Measurements from ENCODE around the gene VSIG10. TPM values are rescaled to one million over a fixed set of nuclear protein-coding genes. Genes with fewer than 3 reads are reported as not detected.
A peak's percentile ranks its signal among the peaks of the same experiment; 100 is the strongest.

The VSIG10 gene
- total and polyA plus RNA-seq, 2 of the 13 experiments (the other 11 are each of a cell fraction or from before 2014, with no cell fraction given): 25.6 to 42.5 TPM

DNA sequence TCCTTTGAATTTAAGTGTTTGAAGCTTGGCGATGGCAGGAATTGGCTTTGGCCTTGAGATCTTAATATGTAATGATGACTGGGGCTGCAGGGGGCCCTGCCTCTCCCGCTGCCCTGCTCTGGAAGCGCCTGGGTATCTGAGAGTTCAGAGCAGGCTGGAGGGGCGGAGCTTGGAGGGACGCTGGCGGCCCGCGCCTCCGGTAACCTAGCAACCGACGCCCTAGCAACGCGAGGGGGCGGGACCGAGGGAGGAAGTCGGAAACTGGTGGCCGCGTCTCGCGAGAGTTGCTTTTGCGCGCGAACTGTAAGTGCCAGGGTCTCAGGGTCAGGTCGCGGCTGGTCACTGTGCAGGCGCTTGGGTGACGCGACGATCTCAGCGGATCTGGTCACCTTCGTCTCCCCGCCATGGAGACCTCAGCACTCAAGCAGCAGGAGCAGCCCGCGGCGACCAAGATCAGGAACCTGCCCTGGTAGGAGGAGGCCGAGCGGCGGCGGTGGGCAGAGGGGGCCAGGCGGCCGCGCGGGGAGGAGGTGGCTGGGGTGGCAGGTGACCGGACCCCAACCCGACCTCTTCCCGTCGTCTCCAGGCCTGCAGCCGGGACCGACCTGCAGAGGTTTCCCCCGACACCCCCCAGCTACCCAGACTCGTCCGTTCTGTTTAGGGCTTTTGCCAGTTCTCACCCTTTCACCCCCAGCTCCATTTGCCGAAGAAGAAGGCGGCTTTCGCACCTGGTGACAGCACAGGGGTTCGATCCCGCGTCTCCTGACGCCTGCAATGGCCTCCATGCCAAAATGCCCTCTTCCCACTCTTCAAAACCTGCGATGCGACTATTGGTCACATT is 87.2 kb downstream of the VSIG10 start, which contains the start of gene RFC5 (continued):
- TF ChIP-seq, protein P1, sequence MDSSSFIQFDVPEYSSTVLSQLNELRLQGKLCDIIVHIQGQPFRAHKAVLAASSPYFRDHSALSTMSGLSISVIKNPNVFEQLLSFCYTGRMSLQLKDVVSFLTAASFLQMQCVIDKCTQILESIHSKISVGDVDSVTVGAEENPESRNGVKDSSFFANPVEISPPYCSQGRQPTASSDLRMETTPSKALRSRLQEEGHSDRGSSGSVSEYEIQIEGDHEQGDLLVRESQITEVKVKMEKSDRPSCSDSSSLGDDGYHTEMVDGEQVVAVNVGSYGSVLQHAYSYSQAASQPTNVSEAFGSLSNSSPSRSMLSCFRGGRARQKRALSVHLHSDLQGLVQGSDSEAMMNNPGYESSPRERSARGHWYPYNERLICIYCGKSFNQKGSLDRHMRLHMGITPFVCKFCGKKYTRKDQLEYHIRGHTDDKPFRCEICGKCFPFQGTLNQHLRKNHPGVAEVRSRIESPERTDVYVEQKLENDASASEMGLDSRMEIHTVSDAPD (CRISPR knock-in tag; IDR thresholded peaks at IDR 0.05): no peak
- TF ChIP-seq KIAA2018 (CRISPR knock-in tag; IDR thresholded peaks at IDR 0.05; ENCODE audit: borderline replicate concordance) (no peak), KLF16 (CRISPR knock-in tag; IDR thresholded peaks at IDR 0.05) (peak in 1 of 2 experiments; percentile 90; a peak in 2 of 4 replicates), HOXA5 (CRISPR knock-in tag; IDR thresholded peaks at IDR 0.05) (0 out of 2 replicates have a peak, but pooled peaks have one; percentile 42), RARG (CRISPR knock-in tag; IDR thresholded peaks at IDR 0.05; ENCODE audit: low read depth) (no peak), ZSCAN30 (CRISPR knock-in tag; IDR thresholded peaks at IDR 0.05) (no peak), ZNF367 (CRISPR knock-in tag; IDR thresholded peaks at IDR 0.05; ENCODE audit: borderline replicate concordance) (no peak), PRPF4 (IDR thresholded peaks at IDR 0.05; ENCODE audit: low read depth, low read length, poor library complexity, severe bottlenecking) (no peak)
- TF ChIP-seq, protein P2, sequence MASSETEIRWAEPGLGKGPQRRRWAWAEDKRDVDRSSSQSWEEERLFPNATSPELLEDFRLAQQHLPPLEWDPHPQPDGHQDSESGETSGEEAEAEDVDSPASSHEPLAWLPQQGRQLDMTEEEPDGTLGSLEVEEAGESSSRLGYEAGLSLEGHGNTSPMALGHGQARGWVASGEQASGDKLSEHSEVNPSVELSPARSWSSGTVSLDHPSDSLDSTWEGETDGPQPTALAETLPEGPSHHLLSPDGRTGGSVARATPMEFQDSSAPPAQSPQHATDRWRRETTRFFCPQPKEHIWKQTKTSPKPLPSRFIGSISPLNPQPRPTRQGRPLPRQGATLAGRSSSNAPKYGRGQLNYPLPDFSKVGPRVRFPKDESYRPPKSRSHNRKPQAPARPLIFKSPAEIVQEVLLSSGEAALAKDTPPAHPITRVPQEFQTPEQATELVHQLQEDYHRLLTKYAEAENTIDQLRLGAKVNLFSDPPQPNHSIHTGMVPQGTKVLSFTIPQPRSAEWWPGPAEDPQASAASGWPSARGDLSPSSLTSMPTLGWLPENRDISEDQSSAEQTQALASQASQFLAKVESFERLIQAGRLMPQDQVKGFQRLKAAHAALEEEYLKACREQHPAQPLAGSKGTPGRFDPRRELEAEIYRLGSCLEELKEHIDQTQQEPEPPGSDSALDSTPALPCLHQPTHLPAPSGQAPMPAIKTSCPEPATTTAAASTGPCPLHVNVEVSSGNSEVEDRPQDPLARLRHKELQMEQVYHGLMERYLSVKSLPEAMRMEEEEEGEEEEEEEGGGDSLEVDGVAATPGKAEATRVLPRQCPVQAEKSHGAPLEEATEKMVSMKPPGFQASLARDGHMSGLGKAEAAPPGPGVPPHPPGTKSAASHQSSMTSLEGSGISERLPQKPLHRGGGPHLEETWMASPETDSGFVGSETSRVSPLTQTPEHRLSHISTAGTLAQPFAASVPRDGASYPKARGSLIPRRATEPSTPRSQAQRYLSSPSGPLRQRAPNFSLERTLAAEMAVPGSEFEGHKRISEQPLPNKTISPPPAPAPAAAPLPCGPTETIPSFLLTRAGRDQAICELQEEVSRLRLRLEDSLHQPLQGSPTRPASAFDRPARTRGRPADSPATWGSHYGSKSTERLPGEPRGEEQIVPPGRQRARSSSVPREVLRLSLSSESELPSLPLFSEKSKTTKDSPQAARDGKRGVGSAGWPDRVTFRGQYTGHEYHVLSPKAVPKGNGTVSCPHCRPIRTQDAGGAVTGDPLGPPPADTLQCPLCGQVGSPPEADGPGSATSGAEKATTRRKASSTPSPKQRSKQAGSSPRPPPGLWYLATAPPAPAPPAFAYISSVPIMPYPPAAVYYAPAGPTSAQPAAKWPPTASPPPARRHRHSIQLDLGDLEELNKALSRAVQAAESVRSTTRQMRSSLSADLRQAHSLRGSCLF (CRISPR knock-in tag; IDR thresholded peaks at IDR 0.05; ENCODE audit: borderline replicate concordance): no peak
